ENCODE measurements around the gene OR10A4. TPM values are rescaled to one million over a fixed set of nuclear protein-coding genes. Genes with fewer than 3 reads are reported as not detected.

Gene OR10A4
- total and polyA plus RNA-seq, 2 donors (not counting 3 experiments of a cell fraction or from before 2014, with no cell fraction given) = not detected

DNA sequence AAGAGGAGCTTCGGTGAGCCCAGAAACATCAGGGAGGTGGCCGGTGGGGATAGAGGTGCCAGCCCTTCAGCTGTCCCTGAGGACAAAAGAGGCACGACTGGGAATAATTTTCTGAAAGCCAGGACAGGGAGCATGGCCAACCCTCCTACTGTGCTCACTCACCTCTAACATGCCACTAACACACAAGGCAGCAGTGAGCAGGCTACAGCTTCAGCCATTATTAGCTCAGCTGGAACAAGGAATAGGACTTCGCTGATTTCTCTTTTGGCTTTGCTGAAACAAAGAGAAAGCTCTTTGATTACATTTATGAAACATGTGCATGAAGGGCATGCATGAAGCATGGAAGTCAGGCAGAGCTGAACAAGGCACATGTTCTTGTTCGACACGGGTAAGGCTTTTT is 43.1 kb upstream of the OR10A4 start:
- Histone ChIP-seq H3K9me1 (replicated peaks; ENCODE audit: control insufficient read depth, extremely low read depth, insufficient read depth, low read length) (no peaks in the 10 kb centered on the region), H3K4me2 (ENCODE audit: insufficient read depth, low read length) (no peak overlapping the region), H3K79me2 (ENCODE audit: control insufficient read depth, insufficient read depth, low read length) (no peaks in the 10 kb centered on the region), H4K20me1 (replicated peaks; ENCODE audit: control insufficient read depth, extremely low read depth, insufficient read depth, low read length) (no peaks in the 10 kb centered on the region), H3K27me3 (ENCODE audit: control insufficient read depth in 2 of 2, insufficient read depth in 2 of 2, low read length in 2 of 2) (no peaks in the 10 kb centered on the region), H3K9me3 (replicated peaks; ENCODE audit: control insufficient read depth, insufficient read depth, low read length) (no peaks in the 10 kb centered on the region), H3K27ac (ENCODE audit: insufficient read depth, low read depth, low read length) (no peak overlapping the region), H3K4me3 (replicated peaks in 1 of 3; ENCODE audit: insufficient read depth in 1 of 3, low read depth in 1 of 3, low read length in 3 of 3) (no peak overlapping the region), H3K4me1 (ENCODE audit: control insufficient read depth, extremely low read depth, insufficient read depth, low read length) (no peaks in the 10 kb centered on the region), H3K9ac (replicated peaks; ENCODE audit: extremely low read depth, insufficient read depth, low read length) (no peak overlapping the region), H2AFZ (ENCODE audit: low read depth, low read length) (no peak overlapping the region), H3K36me3 (ENCODE audit: control insufficient read depth in 2 of 2, extremely low read depth in 1 of 2, insufficient read depth in 2 of 2, low read length in 2 of 2) (no peaks in the 10 kb centered on the region)
- POLR2A ChIA-PET = no interaction called here
- BruUV-seq (replicated peaks) = no TSS peak
- FAIRE-seq (no peak), DNase-seq (ENCODE audit: low read depth, low spot score) (no peak)
- TF ChIP-seq POLR2A (IDR thresholded peaks at IDR 0.05; ENCODE audit: low read depth, low read length) = no peak
- TF ChIP-seq FOS (IDR thresholded peaks at IDR 0.05; ENCODE audit: borderline replicate concordance, insufficient read depth, low read length) = no peak
- TF ChIP-seq POLR2AphosphoS5 (IDR thresholded peaks at IDR 0.05; ENCODE audit: insufficient read depth, low read depth, low read length) = no peak
- TF ChIP-seq, protein P1, sequence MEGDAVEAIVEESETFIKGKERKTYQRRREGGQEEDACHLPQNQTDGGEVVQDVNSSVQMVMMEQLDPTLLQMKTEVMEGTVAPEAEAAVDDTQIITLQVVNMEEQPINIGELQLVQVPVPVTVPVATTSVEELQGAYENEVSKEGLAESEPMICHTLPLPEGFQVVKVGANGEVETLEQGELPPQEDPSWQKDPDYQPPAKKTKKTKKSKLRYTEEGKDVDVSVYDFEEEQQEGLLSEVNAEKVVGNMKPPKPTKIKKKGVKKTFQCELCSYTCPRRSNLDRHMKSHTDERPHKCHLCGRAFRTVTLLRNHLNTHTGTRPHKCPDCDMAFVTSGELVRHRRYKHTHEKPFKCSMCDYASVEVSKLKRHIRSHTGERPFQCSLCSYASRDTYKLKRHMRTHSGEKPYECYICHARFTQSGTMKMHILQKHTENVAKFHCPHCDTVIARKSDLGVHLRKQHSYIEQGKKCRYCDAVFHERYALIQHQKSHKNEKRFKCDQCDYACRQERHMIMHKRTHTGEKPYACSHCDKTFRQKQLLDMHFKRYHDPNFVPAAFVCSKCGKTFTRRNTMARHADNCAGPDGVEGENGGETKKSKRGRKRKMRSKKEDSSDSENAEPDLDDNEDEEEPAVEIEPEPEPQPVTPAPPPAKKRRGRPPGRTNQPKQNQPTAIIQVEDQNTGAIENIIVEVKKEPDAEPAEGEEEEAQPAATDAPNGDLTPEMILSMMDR (IDR thresholded peaks at IDR 0.05; ENCODE audit: extremely low read depth in 1 of 2, insufficient read depth in 1 of 2, low read depth in 1 of 2, low read length in 2 of 2) = no peak
- TF ChIP-seq EZH2 (IDR thresholded peaks at IDR 0.05; ENCODE audit: borderline replicate concordance, low read depth, low read length, severe bottlenecking) = no peak
- no peak for TF ChIP-seq MYC (IDR thresholded peaks at IDR 0.05; ENCODE audit: low read depth, low read length)
- TF ChIP-seq JUN (IDR thresholded peaks at IDR 0.05; ENCODE audit: borderline replicate concordance, insufficient read depth, insufficient read length, low read depth) = no peak
- TF ChIP-seq, protein P2, sequence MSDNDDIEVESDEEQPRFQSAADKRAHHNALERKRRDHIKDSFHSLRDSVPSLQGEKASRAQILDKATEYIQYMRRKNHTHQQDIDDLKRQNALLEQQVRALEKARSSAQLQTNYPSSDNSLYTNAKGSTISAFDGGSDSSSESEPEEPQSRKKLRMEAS (IDR thresholded peaks at IDR 0.05; ENCODE audit: insufficient read depth, insufficient read length) = no peak
- no peak for TF ChIP-seq GATA2 (IDR thresholded peaks at IDR 0.05; ENCODE audit: insufficient read depth, insufficient read length, low read depth, low read length)
- intact Hi-C loops (cut with micrococcal nuclease) = no loop called here
- dilution Hi-C loops (cut with MboI; ENCODE audit: extremely low pct_ligation_motif_present, low sequenced_read_pairs) = no loop called here
- CTCF ChIA-PET = interaction anchor here (1.4 to 1.8 kb wide), 5 partner anchors 9 to 21 kb away, joined by 3 to 10 read pairs (median 3); no protein-coding TSS in a partner anchor
